DMS153 treated with DMSO at 0.1 percent for 48 hours (cell line): ENCODE measurements around the gene CHST14.

ENCODE experiments used
- DNase-seq: peaks from one replicate; lab custom pipeline; 2025; ENCODE audit not compliant: unreplicated experiment; lab: John Stamatoyannopoulos, UW

The CHST14 gene

GRCh38 chr15:40470423-40471104, at the start of gene CHST14:
TSS of gene CHST14 (plus strand) at chr15:40470984. CDS start at chr15:40471214, 230 bp downstream.
- no peak for DNase-seq

- DNase-seq, result no peak
These were observed 49.3 kb upstream of the CHST14 start for GRCh38 chr15:40421246-40422157.

- no peak for DNase-seq
These were observed 46.2 kb upstream of the CHST14 start for GRCh38 chr15:40424483-40425115.

GRCh38 chr15:40425681-40426080, 45.1 kb upstream of the CHST14 start:
- DNase-seq, result no peak

- DNase-seq, result no peak
These were observed 43.6 kb upstream of the CHST14 start for GRCh38 chr15:40427188-40427587.

- no peak for DNase-seq
These were observed 42.6 kb upstream of the CHST14 start for GRCh38 chr15:40428185-40428584.

- no peak for DNase-seq
These were observed 41.6 kb upstream of the CHST14 start for GRCh38 chr15:40429068-40429710.

GRCh38 chr15:40430271-40430805, 40.4 kb upstream of the CHST14 start:
- DNase-seq, result no peak

- no peak for DNase-seq
These were observed 35.6 kb upstream of the CHST14 start for GRCh38 chr15:40435023-40435709.

GRCh38 chr15:40435710-40436089, 35.1 kb upstream of the CHST14 start:
- no peak for DNase-seq

GRCh38 chr15:40436116-40436891, 34.5 kb upstream of the CHST14 start:
- DNase-seq, result no peak

GRCh38 chr15:40436892-40437751, 33.7 kb upstream of the CHST14 start:
- no peak for DNase-seq

- DNase-seq, result no peak
These were observed 32.8 kb upstream of the CHST14 start for GRCh38 chr15:40437752-40438687.

GRCh38 chr15:40438712-40439111, 32.1 kb upstream of the CHST14 start:
- DNase-seq, result no peak

- no peak for DNase-seq
These were observed 31.3 kb upstream of the CHST14 start for GRCh38 chr15:40439461-40439959.

- DNase-seq, result no peak
These were observed 30.6 kb upstream of the CHST14 start for GRCh38 chr15:40439960-40440742.
